GF-D8 (cell line): Measurements from ENCODE around the gene NUP205.

Experiments
- DNase-seq: peaks from one replicate; lab custom pipeline; 2025; lab: John Stamatoyannopoulos, UW

The NUP205 gene, protein sequence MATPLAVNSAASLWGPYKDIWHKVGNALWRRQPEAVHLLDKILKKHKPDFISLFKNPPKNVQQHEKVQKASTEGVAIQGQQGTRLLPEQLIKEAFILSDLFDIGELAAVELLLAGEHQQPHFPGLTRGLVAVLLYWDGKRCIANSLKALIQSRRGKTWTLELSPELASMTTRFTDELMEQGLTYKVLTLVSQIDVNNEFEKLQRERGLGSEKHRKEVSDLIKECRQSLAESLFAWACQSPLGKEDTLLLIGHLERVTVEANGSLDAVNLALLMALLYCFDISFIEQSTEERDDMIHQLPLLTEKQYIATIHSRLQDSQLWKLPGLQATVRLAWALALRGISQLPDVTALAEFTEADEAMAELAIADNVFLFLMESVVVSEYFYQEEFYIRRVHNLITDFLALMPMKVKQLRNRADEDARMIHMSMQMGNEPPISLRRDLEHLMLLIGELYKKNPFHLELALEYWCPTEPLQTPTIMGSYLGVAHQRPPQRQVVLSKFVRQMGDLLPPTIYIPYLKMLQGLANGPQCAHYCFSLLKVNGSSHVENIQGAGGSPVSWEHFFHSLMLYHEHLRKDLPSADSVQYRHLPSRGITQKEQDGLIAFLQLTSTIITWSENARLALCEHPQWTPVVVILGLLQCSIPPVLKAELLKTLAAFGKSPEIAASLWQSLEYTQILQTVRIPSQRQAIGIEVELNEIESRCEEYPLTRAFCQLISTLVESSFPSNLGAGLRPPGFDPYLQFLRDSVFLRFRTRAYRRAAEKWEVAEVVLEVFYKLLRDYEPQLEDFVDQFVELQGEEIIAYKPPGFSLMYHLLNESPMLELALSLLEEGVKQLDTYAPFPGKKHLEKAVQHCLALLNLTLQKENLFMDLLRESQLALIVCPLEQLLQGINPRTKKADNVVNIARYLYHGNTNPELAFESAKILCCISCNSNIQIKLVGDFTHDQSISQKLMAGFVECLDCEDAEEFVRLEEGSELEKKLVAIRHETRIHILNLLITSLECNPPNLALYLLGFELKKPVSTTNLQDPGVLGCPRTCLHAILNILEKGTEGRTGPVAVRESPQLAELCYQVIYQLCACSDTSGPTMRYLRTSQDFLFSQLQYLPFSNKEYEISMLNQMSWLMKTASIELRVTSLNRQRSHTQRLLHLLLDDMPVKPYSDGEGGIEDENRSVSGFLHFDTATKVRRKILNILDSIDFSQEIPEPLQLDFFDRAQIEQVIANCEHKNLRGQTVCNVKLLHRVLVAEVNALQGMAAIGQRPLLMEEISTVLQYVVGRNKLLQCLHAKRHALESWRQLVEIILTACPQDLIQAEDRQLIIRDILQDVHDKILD (N-terminal part only)

DNA sequence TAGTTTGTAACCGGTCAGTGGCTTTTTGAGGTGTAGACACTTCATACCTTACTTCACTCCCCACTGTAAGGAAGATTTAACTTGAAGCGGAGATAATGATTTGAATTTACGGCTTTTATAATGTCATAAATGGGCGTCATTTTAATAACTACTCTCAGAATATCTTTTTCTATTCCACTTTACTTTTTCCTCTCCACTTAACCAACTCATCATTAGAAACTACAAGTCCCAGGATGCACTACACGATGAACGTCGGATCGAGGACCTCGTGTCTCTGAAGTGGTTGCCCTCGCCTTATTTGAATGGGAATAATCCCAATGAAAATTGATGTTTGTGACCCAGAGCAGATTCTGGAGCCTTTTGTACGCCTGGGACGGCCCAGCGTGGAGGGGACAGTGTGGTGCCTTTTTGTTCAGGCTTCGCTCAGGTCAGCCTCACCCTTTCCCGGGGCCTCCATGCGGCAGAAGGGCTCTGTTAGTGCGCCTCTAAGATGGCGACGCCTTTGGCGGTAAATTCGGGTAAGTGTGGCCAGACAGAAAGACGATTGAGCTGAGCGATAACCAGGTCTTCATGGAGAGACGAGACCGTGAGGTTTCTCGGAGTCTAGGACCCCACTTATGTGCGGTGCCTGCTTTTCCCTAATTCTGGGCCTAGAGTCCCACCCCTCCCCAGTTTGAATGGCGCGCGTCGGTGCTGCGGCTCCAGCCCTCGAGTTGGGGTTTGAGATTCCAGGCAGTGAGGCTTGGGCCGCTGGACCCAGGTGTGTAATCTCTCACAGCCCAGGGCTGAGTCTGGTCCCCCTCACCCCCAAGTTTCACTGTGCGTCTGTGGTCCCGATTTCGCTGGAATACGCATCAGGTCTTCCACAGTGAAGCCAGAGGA lies at the start of gene NUP205:
NUP205 (plus strand) TSS at position 463 of the 882 bp plus-strand sequence; CDS start at position 491, 28 bp downstream.
- peak; percentile 71 for DNase-seq

DNA sequence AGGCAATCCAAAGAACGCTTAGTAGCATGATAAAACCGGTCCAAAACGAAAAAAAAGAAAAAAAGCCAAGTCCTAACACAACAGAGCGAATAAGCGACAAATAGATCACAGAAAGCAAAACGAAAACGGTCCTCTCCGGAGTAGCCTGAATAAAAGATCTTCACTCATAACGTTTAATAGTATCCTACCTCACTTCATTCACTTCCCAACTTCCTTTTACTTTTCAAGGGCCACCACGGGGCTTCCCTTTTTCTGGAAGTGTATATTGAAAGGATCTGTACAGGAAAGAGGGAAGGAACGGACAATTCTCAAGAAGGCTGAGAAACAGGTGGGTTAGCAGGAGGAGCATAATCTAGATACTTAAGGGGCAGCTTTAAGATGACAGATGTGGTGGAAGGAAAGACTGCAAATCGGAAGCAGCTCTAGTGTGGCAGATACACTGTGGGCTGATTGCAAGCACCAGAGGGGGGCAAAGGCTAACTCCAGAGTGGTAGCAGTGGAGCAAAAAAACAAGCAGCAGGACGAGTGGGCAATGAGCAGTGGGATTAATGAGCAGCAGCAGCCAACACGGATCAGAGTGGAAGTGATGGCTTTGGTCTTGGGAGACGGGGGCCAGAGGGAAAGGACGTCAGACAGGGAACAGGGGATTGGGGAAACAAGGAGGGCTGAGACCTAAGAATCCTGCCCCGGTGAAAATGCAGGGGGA lies 48.7 kb upstream of the NUP205 start:
- DNase-seq = peak; percentile 30

DNA sequence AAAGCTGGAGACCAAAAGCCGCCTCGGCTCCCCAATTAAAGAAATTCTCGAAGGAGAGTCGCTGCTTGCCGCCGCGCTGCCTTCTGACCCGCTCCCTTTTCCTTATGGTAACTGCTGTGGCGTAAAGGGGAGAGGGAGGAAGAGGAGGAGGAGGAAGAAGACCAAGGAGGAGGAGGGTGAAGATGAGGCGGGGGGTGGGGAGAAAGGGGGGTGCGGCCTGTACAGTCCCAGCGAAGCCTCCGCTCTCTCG lies 48.2 kb upstream of the NUP205 start:
- DNase-seq = peak; percentile 76

DNA sequence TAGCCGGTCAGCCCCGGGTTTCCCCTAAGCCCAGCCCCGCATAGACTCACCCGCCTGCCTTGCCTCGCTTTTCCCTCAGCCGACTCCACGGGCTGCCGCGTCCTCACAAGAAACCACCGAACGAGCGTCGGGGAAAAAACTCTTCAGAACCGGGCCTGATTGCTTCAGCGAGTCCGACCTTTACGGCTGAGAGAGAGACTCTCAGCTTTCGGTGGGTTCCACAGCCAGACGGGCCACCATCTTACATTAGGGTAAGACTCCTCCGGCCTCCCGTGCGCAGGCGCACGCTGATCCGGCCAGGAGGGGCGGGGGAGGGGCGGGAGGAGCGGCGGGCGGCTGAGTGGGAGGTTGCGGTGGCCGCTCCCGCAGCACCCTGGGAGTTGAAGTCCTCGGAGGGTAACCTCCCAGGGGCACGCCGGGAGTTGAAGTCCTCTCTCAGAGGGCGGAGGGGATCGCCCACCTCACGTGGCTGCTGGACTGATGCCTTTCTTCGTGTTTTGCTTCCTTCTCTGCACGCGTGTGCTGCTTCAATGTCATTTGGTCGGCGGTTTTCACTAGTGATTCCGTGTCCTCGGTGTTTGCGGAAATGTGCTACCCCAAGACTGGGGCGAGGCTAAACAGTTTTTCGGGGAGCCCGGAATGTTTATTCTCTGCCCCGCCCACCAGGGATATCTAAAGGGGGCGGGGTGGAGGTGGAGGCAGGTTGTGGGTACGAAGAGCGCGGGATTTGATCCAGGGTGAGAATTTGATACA lies 47.7 kb upstream of the NUP205 start, which contains the start of gene CNOT4:
CNOT4 (minus strand) TSS at position 264 of the 753 bp plus-strand sequence. CDS start 71,771 bp downstream, outside the sequence.
- DNase-seq = peak; percentile 96

DNA sequence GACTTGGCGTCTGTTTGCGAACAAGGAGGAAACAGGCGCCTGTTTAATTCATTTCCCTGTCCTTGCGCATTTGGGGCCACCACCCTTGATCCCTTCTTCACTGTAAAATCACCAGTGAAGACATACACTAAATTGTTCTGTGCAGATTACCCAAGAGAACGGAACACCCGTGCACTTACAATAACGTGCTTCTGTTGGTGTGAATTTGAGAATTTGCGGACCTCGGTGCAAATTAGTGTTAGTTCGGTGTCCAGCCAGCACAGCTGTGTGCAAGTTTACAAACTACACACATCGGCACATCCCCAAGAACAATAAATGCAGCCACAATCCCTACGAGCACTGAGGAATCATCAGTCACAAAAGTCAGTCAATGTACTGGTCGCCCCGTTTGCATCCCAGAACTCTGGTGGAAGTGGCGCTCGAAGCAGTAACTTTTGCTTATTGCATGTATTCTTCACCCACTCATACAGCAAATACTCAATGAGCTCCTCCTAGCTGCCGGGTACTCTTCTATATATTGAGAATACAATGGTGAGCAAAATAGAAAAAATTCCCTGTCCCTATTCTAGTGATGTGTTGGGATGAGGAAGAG lies 47.0 kb upstream of the NUP205 start:
- peak; percentile 45 for DNase-seq

DNA sequence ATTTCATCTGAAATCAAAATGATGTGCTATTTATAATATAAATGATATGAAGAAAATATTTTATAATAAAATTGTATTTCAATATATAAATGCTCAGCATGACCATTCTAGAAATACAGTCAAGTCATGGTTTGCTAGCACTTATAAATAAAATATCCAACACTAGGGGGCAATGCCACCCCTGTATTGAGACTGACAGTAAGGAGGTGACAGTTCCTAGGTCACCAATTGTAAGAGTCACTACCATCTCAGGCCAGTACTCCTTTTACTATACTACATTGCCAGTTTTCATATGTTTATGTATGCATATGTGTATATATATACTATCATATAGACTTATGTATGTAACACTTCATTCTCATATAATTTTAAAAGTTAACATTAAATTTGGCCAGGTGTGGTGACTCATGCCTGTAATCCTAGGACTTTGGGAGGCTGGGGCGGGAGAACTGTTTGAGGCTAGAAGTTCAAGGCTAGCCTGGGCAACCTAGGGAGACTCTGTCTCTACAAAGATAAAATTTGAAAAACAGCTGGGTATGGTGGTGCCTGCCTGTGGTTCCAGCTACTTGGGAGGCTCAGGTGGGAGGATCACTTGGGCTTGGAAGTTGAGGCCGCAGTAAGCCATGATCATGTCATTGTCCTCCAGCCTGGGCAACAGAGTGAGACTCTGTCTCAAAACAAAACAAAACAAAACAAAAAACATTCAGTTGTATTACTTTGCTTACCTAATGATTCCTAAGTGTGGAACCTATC lies 45.4 kb upstream of the NUP205 start:
- peak; percentile 73 for DNase-seq

DNA sequence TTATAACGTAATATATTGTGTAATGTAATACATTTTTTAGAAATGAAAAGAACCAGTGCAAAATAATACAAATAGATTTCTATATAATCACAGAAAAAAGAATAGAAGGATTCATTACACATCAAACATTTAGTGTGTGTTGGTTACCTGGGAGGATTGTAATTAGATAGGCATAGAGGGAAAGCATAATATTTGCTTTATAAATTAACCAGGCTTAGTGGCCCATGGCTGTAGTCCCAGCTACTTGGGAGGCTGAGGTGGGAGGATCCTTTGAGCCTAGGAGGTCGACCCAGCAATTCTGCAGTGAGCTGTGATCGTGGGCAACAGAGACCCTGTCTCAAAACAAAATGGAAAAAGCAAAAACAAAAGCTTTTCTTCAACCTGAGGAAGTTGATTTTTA lies 42.9 kb upstream of the NUP205 start:
- DNase-seq = no peak

DNA sequence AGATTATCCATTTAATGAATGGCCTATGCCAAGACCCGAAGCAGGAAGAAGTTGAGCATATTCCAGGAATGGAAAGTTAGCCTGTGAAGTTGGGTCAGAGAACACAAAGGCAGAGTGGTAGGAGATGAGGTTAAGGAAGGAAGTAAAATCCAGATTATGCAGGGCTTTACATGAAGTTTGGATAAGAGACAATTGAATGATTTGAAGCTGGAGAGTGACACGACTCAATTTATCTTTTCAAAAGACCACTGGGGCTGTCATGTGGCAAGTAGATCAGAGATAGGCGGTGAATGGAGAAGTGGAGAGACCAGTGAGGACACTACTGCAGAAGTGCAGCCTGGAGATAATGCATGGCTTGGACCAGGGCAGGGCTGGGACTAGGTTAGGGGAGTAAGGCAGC lies 40.7 kb upstream of the NUP205 start:
- DNase-seq = no peak

DNA sequence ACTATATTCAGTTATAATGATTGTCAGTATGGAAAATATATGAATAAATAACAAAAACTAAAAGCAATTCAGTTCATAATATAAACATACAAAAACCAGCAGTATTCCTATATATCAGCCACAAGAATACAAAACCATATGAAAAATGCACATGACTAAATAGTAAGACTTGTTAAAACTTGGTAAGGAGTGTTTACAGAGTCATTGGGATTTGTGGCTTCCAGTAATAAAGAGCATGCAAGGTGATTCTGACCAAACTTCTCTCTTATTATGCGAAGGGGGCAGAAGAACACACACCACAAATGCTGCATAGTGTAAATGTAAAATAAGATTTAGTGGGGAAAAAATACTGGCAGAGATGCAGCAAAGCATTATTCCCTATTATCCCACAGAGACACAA lies 39.0 kb upstream of the NUP205 start:
- no peak for DNase-seq

DNA sequence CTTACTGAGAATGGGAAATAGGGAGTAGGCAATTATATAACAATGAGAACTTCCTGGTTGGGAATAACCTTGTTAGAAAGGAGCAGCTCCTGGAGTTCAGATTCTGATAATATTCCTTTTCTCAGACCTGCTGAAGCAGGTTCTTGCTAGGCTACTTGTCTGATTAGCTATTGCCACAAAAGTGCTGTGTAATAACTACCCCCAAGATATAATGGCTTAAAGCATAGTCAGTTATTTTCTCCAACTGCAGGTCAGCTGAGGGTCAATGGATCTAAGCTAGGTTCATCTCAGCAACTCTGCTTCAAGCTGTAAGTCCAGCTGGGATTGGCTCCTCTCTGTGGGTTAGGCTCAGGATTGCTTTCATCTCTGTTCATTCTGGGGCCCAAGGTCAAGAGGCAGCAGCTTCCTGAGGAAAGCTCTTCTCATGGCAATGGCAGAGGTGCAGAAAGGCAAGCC lies 38.5 kb upstream of the NUP205 start:
- DNase-seq = no peak

DNA sequence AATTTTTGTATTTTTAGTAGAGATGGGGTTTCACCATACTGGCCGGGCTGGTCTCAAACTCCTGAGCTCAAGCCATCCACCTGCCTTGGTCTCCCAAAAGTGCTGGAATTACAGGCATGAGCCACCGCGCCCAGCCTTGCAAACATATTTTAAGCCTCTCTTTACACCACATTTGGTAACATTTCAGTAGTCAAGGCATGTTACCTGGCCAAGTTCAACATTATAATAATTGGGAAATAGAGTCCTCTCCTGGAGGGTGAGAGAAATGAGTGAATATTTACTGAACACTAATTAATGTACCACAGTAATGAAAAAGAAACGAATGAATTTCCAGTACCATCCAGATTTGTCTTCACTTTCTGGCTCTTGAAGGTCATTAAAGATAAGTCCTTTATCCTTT lies 37.8 kb upstream of the NUP205 start:
- no peak for DNase-seq

DNA sequence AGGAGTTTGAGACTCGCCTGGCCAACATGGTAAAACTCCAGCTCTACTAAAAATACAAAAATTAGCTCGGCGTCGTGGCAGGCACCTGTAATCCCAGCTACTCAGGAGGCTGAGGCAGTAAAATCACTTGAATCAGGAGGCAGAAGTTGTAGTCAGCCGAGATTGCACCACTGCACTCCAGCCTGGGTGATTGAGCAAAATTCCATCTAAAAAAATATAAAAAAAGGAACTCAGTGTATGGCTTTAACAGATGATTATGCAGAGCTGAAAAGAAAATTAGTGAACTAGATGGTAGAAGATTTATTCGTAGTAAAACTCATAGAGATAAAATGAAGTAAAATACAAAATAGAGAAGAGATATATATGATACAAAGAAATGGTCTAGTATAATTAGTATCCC lies 35.2 kb upstream of the NUP205 start:
- no peak for DNase-seq

DNA sequence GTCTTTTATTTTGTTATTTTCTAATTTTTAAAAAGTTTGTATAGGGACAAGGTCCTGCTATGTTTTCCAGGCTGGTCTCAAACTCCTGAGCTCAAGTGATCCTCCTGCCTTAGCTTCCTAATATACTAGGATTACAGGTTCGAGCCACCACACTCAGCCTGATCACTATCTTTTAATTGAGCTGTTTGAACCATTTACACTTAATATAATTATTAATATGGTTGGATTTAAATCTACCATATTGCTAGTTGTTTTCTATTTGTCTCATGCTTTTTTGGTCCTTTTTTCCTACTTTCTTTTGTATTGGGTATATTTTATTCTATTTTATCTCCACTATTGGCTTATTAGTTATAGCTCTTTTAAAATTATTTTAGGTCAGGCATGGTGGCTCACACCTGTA lies 34.6 kb upstream of the NUP205 start:
- no peak for DNase-seq

DNA sequence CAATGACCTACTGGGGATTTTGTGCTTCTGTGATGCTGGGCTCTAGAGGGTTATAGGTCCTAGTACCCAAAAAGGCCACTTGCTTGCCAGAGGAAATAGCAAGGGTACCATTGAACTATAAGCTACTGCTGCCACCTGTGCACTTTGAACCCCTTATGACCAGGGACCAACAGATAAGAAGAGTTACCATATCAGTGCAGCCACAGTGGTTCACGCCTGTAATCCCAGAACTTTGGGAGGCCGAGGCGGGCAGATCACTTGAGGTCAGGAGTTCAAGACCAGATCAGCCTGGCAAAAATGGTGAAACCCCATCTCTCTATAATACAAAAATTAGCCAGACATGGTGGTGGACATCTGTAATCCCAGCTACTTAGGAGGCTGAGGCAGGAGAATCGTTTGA lies 32.3 kb upstream of the NUP205 start:
- DNase-seq = no peak

DNA sequence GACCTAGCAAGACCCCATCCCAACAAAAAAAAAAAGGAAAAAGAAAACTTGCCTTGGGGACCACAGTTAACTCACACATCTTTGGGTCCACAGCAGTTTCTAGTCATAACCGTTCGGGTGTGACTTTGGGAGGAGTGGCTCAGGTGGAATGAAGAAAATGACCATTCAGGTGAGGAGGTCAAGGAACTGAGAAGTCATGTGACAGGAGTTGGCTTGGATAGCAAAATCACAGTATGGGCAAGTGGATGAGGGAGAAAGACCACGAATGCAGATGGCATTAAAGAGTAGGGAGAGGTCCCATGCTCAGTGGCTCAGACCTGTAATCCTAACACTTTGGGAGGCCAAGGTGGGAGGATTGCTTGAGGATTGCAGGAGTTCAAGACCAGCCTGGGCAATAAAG lies 30.7 kb upstream of the NUP205 start:
- no peak for DNase-seq

DNA sequence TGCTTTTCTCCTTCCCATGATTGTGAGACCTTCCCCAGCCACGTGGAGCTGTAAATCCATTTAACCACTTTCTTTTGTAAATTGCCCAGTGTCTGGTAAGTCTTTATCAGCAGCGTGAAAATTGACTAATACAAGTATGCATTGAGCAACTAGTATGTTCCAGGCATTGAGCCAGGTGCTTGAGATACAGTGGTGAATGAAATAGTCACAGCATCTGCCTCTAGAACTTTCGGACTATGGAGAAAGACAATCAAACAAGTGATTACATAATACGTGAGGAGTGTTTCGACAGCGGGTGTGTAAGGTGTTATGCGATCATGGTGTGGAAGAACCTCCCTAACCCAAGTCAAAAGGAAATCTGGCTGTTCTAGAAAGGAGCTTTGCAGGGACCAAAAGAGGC lies 21.6 kb upstream of the NUP205 start:
- peak; percentile 56 for DNase-seq

DNA sequence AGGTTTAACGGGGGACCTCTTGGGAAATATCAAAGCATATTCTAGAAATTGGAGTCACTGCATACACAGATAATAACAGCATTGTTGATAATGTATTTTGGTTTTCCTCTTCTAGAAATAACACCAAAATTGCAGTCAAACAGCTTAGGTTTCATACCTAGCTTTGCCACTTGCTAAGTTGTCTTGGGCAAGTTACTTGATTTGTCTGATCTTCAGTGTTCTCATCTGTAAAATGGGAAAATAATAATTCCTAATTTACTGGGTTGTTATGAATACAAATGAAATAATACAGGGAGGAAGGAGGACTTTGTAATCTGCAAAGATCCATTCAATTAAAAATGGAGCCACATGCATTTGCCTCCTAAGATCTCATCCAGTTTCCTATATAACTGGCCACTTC lies 20.3 kb upstream of the NUP205 start:
- DNase-seq = no peak

DNA sequence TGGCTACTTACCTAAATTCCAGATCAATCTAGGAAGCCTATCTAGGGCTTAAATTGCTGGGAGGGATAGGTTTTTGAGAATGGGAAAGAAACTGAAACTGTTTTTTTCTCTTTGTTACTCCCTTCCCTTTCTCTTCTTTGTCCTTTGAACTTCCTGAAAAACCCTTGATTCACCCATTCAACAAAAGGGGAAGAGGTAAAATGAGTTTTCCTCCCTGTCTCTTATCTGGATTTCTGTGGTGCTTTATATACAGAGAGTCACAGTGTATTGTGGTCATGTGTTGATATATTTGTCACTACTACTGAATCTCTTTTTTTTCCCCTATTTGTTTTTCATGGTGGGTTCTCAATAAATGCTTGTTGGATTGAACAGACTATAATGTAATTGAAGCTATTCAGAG lies 19.8 kb upstream of the NUP205 start:
- peak; percentile 31 for DNase-seq

DNA sequence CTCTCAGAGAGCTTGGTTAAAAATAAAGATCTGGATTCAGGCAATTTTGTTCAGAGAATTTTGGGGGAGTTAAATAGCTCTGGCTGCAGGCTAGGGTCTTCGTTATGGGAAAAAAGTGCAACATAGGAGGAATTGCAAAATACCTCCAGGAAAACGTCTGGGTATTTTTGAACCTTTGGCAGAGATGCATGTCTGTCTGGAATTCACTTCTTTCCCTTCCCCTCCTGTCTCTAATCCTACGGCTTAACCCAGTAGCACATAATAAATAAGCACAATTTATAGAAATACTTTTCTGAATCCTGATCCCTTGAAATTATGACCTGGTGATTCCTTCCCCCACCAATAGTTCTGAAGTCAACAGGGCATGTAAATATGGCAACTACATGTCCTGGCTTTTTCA lies 19.3 kb upstream of the NUP205 start:
- no peak for DNase-seq
